K562 (cell line): ENCODE results near the gene ATL3. TPM values are rescaled to one million over a fixed set of nuclear protein-coding genes. Genes with fewer than 3 reads are reported as not detected.
A peak's percentile ranks its signal among the peaks of the same experiment; 100 is the strongest.

Experiments
- ATF1 ChIP-seq, 2 experiments: fragments of 450-650 bp in 1 of 2; IDR thresholded peaks; 2 replicates each; pipeline ENCODE4 v1.6.1; 2016; ENCODE audit warnings: missing compliant biosample characterization in 1 of 2, missing genetic modification characterization in 1 of 2
- ATF3 ChIP-seq, 2 experiments: fragments of 450-650 bp in 1 of 2; sonication (generic) in 1 of 2; formaldehyde crosslinking in 1 of 2; IDR thresholded peaks in 1 of 2; conservative IDR thresholded peaks in 1 of 2; 2 replicates each; pipeline versions ENCODE4 v1.6.1 to v1.8.1; 2016 to 2023; ENCODE audit warnings: mild to moderate bottlenecking in 2 of 2, moderate library complexity in 2 of 2, inconsistent platforms in 1 of 2, missing genetic modification reagents in 1 of 2
- CBFA2T3 ChIP-seq: fragments of 450-650 bp; IDR thresholded peaks from 2 replicates; pipeline ENCODE4 v1.6.1; 2017
- CBX8 ChIP-seq: fragments of 200-600 bp; sonication (generic); IDR thresholded peaks from 2 replicates; pipeline ENCODE4 v1.6.1; 2012; ENCODE audit warnings: borderline replicate concordance, mixed run types, low read depth, mild to moderate bottlenecking, moderate library complexity, mixed read lengths, low read length, control low read depth, inconsistent platforms; ENCODE audit not compliant: poor library complexity, severe bottlenecking; ENCODE audit errors: extremely low read depth
- ESRRA ChIP-seq: fragments of 450-650 bp; IDR thresholded peaks from 2 replicates; pipeline ENCODE4 v1.6.1; 2014; ENCODE audit warnings: low read depth, mild to moderate bottlenecking, moderate library complexity, borderline replicate concordance
- HDAC1 ChIP-seq, 2 experiments: fragments of 450-650 bp; IDR thresholded peaks; 2 replicates each; pipeline ENCODE4 v1.6.1; 2016 to 2017; ENCODE audit warnings: inconsistent platforms in 1 of 2, mild to moderate bottlenecking in 1 of 2, moderate library complexity in 1 of 2
- HES1 ChIP-seq: fragments of 450-650 bp; IDR thresholded peaks from 2 replicates; pipeline ENCODE4 v1.6.1; 2016; ENCODE audit warnings: low read depth, mild to moderate bottlenecking, moderate library complexity
- HOXB6 ChIP-seq: fragments of 250-450 bp; sonication (Bioruptor Pico); IDR thresholded peaks from 2 replicates; pipeline ENCODE4 v1.5.1; 2022; ENCODE audit warnings: mild to moderate bottlenecking, borderline replicate concordance
- KLF16 ChIP-seq: IDR thresholded peaks from 2 replicates; pipeline ENCODE4 v1.6.1; 2016; ENCODE audit warnings: antibody characterized with exemption
- NRF1 ChIP-seq, 2 experiments: fragments of 450-650 bp; IDR thresholded peaks in 1 of 2; conservative IDR thresholded peaks in 1 of 2; 2 replicates each; pipeline ENCODE4 v1.6.1; 2014; ENCODE audit warnings: mild to moderate bottlenecking in 2 of 2
- PHF8 ChIP-seq: fragments of 200-600 bp; sonication (generic); IDR thresholded peaks from 2 replicates; pipeline ENCODE4 v1.6.1; 2012; ENCODE audit warnings: mixed run types, mild to moderate bottlenecking, inconsistent platforms, low read length, moderate library complexity, borderline replicate concordance
- SOX6 ChIP-seq: fragments of 450-650 bp; IDR thresholded peaks from 2 replicates; pipeline ENCODE4 v1.6.1; 2014; ENCODE audit warnings: mild to moderate bottlenecking
- TRIM24 ChIP-seq, 2 experiments: fragments of 450-650 bp; IDR thresholded peaks; 2 replicates each; pipeline ENCODE4 v1.6.1; 2016
- ZBTB7A ChIP-seq: IDR thresholded peaks from 2 replicates; pipeline ENCODE4 v1.6.1; 2011; ENCODE audit warnings: low read depth, mild to moderate bottlenecking, low read length, moderate library complexity, borderline replicate concordance; ENCODE audit not compliant: control insufficient read depth
- polyA plus RNA-seq, 8 experiments: library from polyadenylated mRNA; depleted of rRNA in 4 of 8; stranded (reverse) in 5 of 8; unstranded in 3 of 8; fragments of >200 nt; fragmentation: Nextera tagmentation in 2 of 8; fragmentation: Illumina TruSeq in 1 of 8; extraction: Ambion mirVana in 2 of 8; extraction: Trizol in 1 of 8; gene quantifications; 2 replicates each; pipeline versions ENCODE4 v1.2.1 to v1.2.3, GENCODE V29; 2011 to 2014; ENCODE audit warnings: inconsistent platforms in 1 of 8, missing spikeins in 1 of 8
- total RNA-seq, 7 experiments: library from RNA; depleted of rRNA in 6 of 7; stranded (reverse); fragments of >200 nt in 6 of 7; fragmentation: Illumina TruSeq in 2 of 7; extraction: Trizol in 2 of 7; gene quantifications; 2 replicates each; pipeline versions ENCODE4 v1.2.1 to v1.2.3, GENCODE V29; 2011 to 2021; ENCODE audit warnings: low replicate concordance in 1 of 7
- TF ChIP-seq, protein P1 (sequence below), 2 experiments: fragments of 450-650 bp; formaldehyde crosslinking in 1 of 2; IDR thresholded peaks; 2 replicates each; pipeline versions ENCODE4 v1.4.0 to v1.6.1; 2014 to 2020; ENCODE audit warnings: mild to moderate bottlenecking in 2 of 2, borderline replicate concordance in 1 of 2, low read depth in 1 of 2

The ATL3 gene
- total and polyA plus RNA-seq, 9 of the 15 experiments (the other 6 are each of a cell fraction or from before 2014, with no cell fraction given), result 18.2 to 39.8 (median 23.9) TPM

GRCh38 chr11:63614136-63614671 is 57.0 kb downstream of the ATL3 start, which contains the start of gene PLAAT3 (continued):
- TF ChIP-seq, protein P1, sequence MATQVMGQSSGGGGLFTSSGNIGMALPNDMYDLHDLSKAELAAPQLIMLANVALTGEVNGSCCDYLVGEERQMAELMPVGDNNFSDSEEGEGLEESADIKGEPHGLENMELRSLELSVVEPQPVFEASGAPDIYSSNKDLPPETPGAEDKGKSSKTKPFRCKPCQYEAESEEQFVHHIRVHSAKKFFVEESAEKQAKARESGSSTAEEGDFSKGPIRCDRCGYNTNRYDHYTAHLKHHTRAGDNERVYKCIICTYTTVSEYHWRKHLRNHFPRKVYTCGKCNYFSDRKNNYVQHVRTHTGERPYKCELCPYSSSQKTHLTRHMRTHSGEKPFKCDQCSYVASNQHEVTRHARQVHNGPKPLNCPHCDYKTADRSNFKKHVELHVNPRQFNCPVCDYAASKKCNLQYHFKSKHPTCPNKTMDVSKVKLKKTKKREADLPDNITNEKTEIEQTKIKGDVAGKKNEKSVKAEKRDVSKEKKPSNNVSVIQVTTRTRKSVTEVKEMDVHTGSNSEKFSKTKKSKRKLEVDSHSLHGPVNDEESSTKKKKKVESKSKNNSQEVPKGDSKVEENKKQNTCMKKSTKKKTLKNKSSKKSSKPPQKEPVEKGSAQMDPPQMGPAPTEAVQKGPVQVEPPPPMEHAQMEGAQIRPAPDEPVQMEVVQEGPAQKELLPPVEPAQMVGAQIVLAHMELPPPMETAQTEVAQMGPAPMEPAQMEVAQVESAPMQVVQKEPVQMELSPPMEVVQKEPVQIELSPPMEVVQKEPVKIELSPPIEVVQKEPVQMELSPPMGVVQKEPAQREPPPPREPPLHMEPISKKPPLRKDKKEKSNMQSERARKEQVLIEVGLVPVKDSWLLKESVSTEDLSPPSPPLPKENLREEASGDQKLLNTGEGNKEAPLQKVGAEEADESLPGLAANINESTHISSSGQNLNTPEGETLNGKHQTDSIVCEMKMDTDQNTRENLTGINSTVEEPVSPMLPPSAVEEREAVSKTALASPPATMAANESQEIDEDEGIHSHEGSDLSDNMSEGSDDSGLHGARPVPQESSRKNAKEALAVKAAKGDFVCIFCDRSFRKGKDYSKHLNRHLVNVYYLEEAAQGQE (IDR thresholded peaks at IDR 0.05; ENCODE audit: borderline replicate concordance), result peak; percentile 12; the same call in 1 of the 2 replicates
- TF ChIP-seq, protein P1 (CRISPR knock-in tag; IDR thresholded peaks at IDR 0.05; ENCODE audit: low read depth), result no peak
- TF ChIP-seq HES1 (peak; percentile 60; the same call in 1 of the 2 replicates), PHF8 (peak; percentile 23; the same call in 1 of the 2 replicates), NRF1 (conservative IDR thresholded peaks at IDR 0.05 in 1 of 2, IDR thresholded peaks at IDR 0.05 in 1 of 2) (peak; percentile 70 to 74), HOXB6 (CRISPR knock-in tag) (no peak), ESRRA (peak; percentile 69; the same call in 1 of the 2 replicates), CBFA2T3 (peak; percentile 76), ATF1 (CRISPR knock-in tag; IDR thresholded peaks at IDR 0.05) (no peak), ATF1 (tag; IDR thresholded peaks at IDR 0.05) (peak; percentile 73), KLF16 (0 out of 2 replicates have a peak, but pooled peaks have one; percentile 16), HDAC1 (IDR thresholded peaks at IDR 0.05) (0 out of 4 replicates have a peak, but pooled peaks of 1 of the 2 experiments have one; percentile 15), ZBTB7A (0 out of 2 replicates have a peak, but pooled peaks have one; percentile 57), SOX6 (peak; percentile 53; the same call in 1 of the 2 replicates), TRIM24 (IDR thresholded peaks at IDR 0.05) (0 out of 4 replicates have a peak, but pooled peaks of 1 of the 2 experiments have one; percentile 14), CBX8 (no peak), ATF3 (IDR thresholded peaks at IDR 0.05) (peak; percentile 41), ATF3 (CRISPR knock-in tag; conservative IDR thresholded peaks at IDR 0.05) (no peak)
